GM12872 (cell line): Measurements from ENCODE around the gene RAP1GAP.

Experiments
- TF ChIP-seq, protein P1 (sequence below): IDR thresholded peaks from 3 replicates; pipeline ENCODE4 v1.5.1; 2011; ENCODE audit warnings: low read depth, mild to moderate bottlenecking, low read length, moderate library complexity; ENCODE audit not compliant: insufficient read depth

Gene RAP1GAP

DNA sequence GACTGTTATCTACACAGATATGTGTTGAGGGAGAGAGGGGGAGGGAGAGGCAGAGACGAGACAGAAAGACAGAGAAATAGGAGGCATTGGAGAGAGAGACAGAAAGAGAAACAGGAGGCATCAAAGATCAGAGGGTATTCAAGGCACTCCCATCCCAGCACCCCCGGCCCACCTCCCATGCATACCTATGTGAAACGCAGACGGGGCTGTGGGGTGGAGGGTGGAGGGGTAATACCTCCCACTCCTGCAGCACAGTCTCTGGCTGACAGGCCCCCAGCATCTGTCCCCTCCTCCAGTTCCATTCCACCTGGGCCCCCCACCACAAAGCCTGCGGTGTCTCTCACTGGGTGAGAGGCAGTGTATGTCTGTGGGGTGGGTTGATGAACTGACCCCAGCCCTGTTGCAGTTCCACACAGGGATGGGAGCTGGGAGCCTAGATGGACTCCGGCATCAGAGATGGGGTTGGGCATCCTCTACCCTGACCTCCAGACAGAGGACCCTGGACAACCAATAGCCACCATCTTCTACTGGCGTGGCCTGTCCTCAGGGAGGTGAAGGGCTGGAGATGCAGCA lies 49.7 kb downstream of the RAP1GAP start:
- TF ChIP-seq, protein P1, sequence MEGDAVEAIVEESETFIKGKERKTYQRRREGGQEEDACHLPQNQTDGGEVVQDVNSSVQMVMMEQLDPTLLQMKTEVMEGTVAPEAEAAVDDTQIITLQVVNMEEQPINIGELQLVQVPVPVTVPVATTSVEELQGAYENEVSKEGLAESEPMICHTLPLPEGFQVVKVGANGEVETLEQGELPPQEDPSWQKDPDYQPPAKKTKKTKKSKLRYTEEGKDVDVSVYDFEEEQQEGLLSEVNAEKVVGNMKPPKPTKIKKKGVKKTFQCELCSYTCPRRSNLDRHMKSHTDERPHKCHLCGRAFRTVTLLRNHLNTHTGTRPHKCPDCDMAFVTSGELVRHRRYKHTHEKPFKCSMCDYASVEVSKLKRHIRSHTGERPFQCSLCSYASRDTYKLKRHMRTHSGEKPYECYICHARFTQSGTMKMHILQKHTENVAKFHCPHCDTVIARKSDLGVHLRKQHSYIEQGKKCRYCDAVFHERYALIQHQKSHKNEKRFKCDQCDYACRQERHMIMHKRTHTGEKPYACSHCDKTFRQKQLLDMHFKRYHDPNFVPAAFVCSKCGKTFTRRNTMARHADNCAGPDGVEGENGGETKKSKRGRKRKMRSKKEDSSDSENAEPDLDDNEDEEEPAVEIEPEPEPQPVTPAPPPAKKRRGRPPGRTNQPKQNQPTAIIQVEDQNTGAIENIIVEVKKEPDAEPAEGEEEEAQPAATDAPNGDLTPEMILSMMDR: no peak

DNA sequence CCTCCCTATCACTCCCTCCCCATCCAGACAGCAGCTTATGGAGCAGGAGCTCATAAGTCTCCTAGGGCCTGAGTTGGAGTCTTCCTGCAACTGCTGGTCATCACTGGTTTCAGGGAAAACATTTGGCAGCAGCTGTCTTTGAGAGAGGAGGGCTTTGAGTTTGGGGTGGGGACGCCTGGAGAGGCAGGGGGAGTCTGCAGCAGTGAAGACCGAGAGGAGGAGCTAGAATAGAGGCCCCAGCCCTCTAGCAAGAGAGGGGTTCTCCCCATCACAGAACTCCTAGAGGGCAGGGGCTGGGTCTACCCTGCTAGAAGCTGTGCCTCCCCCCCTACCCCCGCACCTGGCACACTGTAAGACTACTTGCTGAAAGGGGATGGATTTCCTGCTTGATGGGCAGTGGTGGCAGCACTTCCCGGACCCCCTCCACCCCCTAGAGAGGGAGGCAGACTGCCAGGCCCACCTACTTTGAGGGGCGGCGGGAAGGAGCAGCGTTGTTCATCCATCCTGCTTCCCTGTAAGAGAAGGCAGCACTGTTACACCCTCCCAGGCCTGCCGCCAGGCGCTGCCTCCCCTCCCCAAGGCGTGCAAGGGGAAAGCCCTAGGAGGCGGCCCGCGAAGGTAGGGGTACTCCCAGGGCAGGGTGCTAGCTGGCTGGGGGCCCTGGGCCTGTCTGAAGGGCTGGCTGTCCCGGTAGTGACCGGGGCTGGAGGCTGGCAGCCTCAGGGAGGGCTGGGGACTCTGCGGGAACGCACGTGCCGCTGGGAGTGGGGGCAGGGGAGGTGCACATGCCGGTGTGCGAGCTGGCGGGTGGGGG lies 50.4 kb downstream of the RAP1GAP start:
- TF ChIP-seq, protein P1: no peak

DNA sequence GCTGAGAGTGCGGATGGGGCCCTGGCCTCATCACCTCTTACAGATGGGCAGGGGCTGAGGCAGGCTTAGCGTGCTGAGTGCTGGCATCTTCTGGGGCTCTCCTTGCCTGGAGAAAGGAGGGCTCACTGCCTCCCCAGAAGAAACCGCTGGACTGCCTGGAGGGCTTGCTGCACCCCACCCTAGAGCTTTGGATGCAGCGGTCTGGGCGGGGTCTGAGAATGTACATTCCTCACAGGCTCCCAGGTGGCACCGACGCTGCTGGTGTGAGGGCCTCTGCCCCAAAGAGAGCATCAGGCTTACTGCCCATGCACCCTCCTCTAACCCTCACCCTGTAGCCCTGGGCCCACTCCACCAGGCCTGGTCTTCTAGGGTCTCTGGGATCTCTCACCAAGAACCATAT lies 51.1 kb downstream of the RAP1GAP start:
- TF ChIP-seq, protein P1: no peak

DNA sequence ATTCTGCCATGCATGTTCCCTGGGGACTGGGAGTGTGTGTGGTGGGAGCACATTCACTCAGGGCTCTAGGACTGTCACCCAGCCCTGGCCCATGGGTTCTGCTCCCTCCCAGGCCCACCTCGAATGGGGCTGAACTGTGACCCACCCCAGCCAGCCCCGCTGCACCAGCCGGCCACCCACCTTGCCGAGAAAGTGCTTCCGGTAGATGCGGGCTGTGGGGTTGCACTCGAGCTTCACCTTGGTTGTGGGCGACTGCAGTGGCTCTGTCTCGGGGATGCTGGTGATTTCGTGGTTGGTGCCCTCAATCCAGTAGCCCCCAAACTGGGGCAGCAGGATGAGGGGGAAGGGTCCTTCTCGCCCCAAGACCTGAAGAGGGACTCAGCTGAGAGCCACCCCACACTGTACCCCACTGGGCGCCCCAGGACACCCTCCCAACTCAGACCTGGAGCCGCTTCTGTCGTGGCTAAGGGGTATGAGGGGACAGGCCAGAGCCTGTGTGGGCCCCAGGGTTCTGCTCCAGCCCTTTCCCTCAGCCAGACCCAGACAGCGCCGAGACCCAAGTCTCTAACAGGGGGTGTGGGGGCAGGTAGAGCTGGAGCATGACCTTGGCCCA lies 51.9 kb downstream of the RAP1GAP start:
- TF ChIP-seq, protein P1: no peak

DNA sequence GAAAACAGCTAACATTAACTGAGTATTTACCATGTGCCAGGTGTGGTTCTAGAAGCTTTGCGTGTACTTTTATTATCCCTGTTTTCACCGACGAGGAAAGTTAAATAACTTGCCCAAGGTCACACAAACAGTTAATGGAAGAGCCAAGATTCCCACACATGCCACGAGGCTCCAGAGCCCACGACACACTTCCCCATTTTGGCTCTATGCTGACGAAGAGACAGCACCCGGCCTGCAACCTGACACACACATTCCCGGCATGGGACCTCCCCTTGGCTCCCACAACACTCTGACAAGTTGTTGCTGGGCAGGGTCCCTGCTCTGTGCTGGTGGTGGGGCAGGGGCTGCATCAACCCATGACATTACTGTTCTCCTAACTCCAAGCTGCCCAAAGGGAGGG lies 52.8 kb downstream of the RAP1GAP start:
- TF ChIP-seq, protein P1: no peak

DNA sequence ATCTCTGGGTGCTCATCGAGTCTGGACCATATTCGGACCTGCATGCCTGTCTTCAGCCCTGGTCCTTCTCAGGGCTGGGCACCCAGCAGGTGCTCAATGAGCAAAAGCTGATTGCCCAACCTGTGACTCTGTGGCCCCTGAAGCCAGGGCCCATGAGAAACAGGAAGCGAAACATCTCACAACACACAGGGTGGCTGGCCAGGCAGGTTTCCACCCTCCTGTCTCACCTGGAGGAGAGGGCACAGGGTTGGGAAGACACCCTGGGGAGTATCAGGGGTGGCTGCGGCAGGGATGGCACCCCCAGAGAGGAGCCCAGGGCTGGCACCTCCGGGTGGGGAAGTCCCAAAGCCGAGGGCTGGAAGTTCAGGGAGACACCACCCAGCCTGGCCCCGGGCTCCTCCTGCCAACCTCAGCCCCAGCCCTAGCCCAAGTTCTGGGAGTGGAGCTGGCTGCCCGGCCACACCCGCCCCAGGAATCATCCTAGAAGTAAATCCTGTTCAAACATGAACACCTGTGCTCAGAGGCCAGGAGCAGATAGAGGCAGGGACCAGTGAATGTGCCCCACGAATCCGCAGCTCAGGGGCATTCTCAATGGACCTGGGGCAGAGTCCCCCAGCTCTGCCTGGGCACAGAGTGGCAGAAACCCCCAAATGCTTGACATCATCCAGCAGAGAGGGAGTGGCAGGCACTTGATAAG lies 54.6 kb downstream of the RAP1GAP start:
- TF ChIP-seq, protein P1: no peak
